BJ (cell line): ENCODE results near the gene SMG6. TPM values are rescaled to one million over a fixed set of nuclear protein-coding genes. Genes with fewer than 3 reads are reported as not detected.

ENCODE experiments used
- CTCF ChIA-PET: fragments of 350-600 bp; formaldehyde crosslinking; extraction: SDS; loops from one replicate; lab custom pipeline; 2021; ENCODE audit warnings: antibody characterized with exemption, inconsistent platforms; lab: Yijun Ruan, JAX
- POLR2A ChIA-PET: fragments of 300-600 bp; sonication (Branson Sonifier 250); formaldehyde crosslinking; extraction: SDS; loops from one replicate; lab custom pipeline; 2021; ENCODE audit warnings: antibody characterized with exemption; lab: Charles Lee
- DNase-seq: peaks from one replicate; pipeline ENCODE4 v3.0.0-alpha.2; 2011; ENCODE audit warnings: low read depth
- H3K27me3 ChIP-seq: 2 replicates; pipeline ENCODE4 v1.6.0; 2011; ENCODE audit warnings: low read length; ENCODE audit not compliant: control insufficient read depth, insufficient read depth
- H3K36me3 ChIP-seq: 2 replicates; pipeline ENCODE4 v1.5.1; 2011; ENCODE audit warnings: low read length; ENCODE audit not compliant: control insufficient read depth, insufficient read depth
- H3K4me3 ChIP-seq: 2 replicates; pipeline ENCODE4 v1.5.1; 2011; ENCODE audit warnings: low read depth, mild to moderate bottlenecking, control low read depth, low read length
- polyA minus RNA-seq: library from RNA; depleted of rRNA, polyadenylated mRNA; stranded (reverse); fragments of >200 nt; gene quantifications from 2 replicates; pipeline ENCODE4 v1.2.3, GENCODE V29; 2011; rRNA and poly(A)+ RNA removed
- polyA plus RNA-seq: library from polyadenylated mRNA; depleted of rRNA; stranded (reverse); fragments of >200 nt; gene quantifications from 2 replicates; pipeline ENCODE4 v1.2.3, GENCODE V29; 2011; rRNA removed
- TF ChIP-seq, protein P1 (sequence below): IDR thresholded peaks from 2 replicates; pipeline ENCODE4 v1.5.1; 2011; ENCODE audit warnings: low read depth, mild to moderate bottlenecking, control low read depth, inconsistent platforms, low read length, moderate library complexity; ENCODE audit not compliant: insufficient read depth

SMG6 gene
- polyA plus RNA-seq (13.8 and 29.7 TPM in 2 replicates), polyA minus RNA-seq (47.8 and 61.4 TPM in 2 replicates)

DNA sequence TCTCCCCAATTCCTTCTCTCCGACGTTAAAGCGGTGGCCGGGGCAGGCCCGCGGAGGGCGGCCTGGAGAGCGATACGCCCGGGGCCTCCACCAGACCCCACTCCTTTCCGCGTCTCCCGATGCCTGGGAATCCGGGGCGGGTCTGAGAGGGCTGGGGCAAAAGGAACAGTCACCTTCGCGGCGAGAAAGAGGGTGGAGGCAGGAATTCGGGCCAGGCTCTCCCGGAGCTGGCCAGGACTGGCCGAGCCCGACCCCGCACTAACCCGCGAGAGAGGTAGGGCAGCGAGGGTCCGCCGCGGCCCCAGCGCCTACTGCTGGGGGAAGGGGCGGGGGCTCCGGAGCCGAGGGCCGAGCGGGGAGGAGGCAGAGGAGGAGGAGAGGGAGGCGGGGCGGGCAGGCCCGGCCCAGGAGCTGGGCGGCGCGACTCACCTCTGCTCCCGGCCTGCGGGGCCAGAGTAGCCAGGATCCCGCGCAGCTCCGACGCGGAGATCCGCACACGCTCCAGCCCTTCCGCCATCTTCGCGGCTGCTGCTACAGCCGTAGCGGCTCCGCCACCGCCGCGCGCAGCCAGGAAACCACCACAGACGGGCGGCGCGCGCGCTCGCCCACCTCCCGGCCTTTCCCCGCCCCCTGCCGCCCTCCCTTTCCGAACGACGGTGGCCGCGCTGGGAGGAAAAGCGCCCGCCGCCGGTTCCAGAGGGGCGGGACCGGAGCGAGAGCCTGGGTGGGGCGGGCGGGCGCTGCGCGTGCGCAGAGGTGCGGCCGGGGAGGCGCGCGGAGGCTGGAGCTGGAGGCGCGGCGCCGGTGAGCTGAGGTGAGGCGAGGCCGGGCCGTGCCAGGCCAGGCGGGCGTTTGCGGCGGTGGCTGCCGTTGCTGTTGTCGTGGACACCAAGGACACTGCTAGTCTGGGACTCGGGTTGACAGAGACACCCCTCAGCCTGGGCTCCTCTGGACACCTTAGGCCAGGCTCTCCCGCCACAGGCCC, at the start of gene SMG6, which contains the start of gene SRR:
SMG6 (minus strand) TSS at position 582 of the 985 bp plus-strand sequence; CDS start at position 517, 65 bp downstream.
SRR (plus strand) TSS at position 747 of the 985 bp plus-strand sequence. CDS start 11,611 bp downstream, outside the sequence.
- CTCF ChIA-PET, result interaction anchor here (0.8 to 2.2 kb wide), 5 partner anchors 21 to 394 kb away, joined by 3 to 18 read pairs (median 4); partner anchors contain the start of gene HIC1
- POLR2A ChIA-PET, result interaction anchor here (0.5 to 0.6 kb wide), 3 partner anchors 17 to 236 kb away, joined by 3 to 5 read pairs (median 4); no protein-coding TSS in a partner anchor
- no peaks in the 10 kb centered on the region for H3K27me3 ChIP-seq

DNA sequence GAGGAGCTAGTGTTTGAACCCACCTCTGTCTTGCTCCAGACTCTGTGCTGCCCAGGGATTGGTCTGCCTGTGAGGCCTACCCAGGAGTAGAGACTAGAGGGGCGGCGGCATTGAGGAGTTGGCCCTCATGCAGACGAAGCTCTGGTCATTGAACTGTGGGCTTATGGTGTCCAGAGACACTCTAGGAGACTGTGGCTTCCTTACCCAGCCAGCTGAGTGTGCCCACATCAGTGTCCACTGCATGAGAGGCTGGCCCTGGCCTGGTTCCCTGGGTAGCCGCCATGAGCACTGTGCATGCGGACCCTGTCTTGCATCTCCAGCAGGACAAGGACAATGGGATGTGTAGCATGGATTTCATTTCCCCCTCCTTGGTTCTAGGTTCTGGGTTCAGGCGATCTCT, 47.7 kb upstream of the SMG6 start:
- 0 out of 2 replicates have a peak, but pooled peaks cover 2% of the 10 kb centered on the region for H3K36me3 ChIP-seq
- no peak overlapping the region for H3K4me3 ChIP-seq
- H3K27me3 ChIP-seq, result no peaks in the 10 kb centered on the region
- no peak for DNase-seq
- CTCF ChIA-PET, result interaction anchor here (1.3 kb wide), 1 partner anchor 297 kb away, joined by 3 read pairs; no protein-coding TSS in a partner anchor
- TF ChIP-seq, protein P1, sequence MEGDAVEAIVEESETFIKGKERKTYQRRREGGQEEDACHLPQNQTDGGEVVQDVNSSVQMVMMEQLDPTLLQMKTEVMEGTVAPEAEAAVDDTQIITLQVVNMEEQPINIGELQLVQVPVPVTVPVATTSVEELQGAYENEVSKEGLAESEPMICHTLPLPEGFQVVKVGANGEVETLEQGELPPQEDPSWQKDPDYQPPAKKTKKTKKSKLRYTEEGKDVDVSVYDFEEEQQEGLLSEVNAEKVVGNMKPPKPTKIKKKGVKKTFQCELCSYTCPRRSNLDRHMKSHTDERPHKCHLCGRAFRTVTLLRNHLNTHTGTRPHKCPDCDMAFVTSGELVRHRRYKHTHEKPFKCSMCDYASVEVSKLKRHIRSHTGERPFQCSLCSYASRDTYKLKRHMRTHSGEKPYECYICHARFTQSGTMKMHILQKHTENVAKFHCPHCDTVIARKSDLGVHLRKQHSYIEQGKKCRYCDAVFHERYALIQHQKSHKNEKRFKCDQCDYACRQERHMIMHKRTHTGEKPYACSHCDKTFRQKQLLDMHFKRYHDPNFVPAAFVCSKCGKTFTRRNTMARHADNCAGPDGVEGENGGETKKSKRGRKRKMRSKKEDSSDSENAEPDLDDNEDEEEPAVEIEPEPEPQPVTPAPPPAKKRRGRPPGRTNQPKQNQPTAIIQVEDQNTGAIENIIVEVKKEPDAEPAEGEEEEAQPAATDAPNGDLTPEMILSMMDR, result no peak
- POLR2A ChIA-PET, result no interaction called here

More for the DNA sequence above, at the start of gene SMG6, which contains the start of gene SRR:
- TF ChIP-seq, protein P1, result no peak
- Histone ChIP-seq H3K4me3 (peak within 1 kb of the TSS; percentile 93), H3K36me3 (peaks cover 10% of the 10 kb centered on the region)
- DNase-seq, result peak; percentile 21

DNA sequence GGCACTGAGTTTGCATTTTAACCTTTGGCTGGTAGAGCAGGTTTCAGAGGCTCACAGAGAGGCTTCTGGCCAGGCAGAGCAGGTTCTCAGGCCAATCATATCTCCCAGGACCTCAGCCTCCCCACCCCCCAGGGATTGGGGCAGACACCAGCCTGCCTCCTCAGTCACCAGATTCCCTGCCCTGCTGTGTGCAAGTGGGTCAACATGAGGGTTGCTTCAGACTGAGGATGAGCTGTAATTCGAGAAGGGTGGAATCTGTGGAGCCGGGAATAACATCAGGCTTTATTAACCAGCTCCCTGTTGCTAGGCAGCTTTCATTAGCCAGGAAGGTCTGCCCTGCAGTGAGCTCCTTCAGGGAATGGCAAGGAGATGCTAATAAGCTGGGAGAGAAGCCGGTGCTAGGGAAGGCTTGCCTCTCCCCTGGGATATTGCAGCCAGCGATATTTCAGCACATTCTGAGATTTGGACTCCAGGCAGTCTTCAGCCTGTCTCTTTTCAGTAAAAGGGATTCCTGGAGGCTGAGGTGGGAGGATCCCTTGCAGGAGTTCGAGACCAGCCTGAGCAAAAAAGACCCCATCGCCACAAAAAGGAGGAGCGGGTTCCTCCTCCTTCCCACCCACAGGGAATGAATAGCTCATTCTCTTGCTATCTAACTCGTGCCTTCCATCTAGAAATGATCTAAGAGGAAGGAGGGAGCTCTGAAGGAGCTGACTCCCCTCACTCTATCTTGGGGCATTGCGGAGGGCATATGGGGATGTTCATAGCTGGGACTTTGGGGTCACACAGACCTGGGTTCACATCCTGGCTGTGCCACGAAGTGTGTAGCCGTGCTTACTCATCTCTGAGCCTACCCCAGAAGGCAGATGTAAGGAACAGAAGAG, 44.5 kb upstream of the SMG6 start:
- ChIA-PET CTCF (interaction anchor here (0.6 to 1.9 kb wide), 4 partner anchors 34 to 295 kb away, joined by 3 to 5 read pairs (median 3); no protein-coding TSS in a partner anchor), POLR2A (interaction anchor here (1.0 kb wide), 1 partner anchor 10 kb away, joined by 4 read pairs; no protein-coding TSS in a partner anchor)
- no peak overlapping the region for H3K4me3 ChIP-seq
- TF ChIP-seq, protein P1, result no peak
- peaks cover 6% of the 10 kb centered on the region; the same call in 1 of the 2 replicates for H3K36me3 ChIP-seq
- H3K27me3 ChIP-seq, result no peaks in the 10 kb centered on the region
- peak; percentile 74 for DNase-seq

DNA sequence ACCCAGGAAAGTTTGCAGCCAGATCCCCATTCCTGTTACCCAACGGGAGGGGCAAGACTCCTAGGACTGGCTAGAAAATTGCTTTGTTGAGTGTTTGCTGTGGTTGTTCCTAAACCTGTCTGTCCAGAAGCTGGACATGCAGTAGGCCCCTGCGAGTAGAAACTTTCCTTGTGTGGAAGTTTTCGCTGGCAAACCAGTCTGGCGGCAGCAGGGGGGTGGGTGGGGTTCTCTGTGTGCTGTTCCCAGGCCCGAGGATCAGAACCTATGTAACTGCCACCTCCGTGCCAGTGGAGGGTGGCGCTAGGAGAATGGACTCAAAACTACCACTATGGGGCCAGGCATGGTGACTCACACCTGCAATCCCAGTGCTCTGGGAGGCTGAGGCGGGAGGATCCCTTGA, 42.9 kb upstream of the SMG6 start:
- Histone ChIP-seq H3K27me3 (no peaks in the 10 kb centered on the region), H3K36me3 (peaks cover 4% of the 10 kb centered on the region; the same call in 1 of the 2 replicates), H3K4me3 (no peak overlapping the region)
- ChIA-PET POLR2A (no interaction called here), CTCF (interaction anchor here (0.9 to 1.3 kb wide), 3 partner anchors 9 to 44 kb away, joined by 3 read pairs; partner anchors contain the start of gene TSR1)
- TF ChIP-seq, protein P1, result no peak
- DNase-seq, result no peak
